SU-DHL-6 (cell line): ENCODE data around the gene PIF1.

Experiments used
- H2AFZ ChIP-seq: fragments of 200-600 bp; sonication (generic); 2 replicates; pipeline ENCODE4 v1.6.1; 2014; ENCODE audit warnings: low read depth, mild to moderate bottlenecking, moderate library complexity, mixed read lengths, antibody characterized with exemption, low read length; ENCODE audit not compliant: severe bottlenecking
- H3F3A ChIP-seq: fragments of 200-600 bp; shearing (Covaris generic); 2 replicates; pipeline ENCODE4 v1.6.0; 2016; ENCODE audit warnings: antibody characterized with exemption, mild to moderate bottlenecking; ENCODE audit not compliant: insufficient read depth
- H3K27ac ChIP-seq: fragments of 200-600 bp; sonication (generic); 2 replicates; pipeline ENCODE4 v1.5.1; 2016; ENCODE audit warnings: low read depth, mild to moderate bottlenecking, low read length, moderate library complexity, mixed read lengths
- H3K27me3 ChIP-seq: fragments of 200-600 bp; sonication (generic), shearing (Covaris generic); 2 replicates; pipeline ENCODE4 v1.6.0; 2014; ENCODE audit warnings: mild to moderate bottlenecking, low read length
- H3K36me3 ChIP-seq: fragments of 200-600 bp; sonication (generic); 2 replicates; pipeline ENCODE4 v1.6.1; 2014; ENCODE audit warnings: mild to moderate bottlenecking, low read length, mixed read lengths
- H3K4me2 ChIP-seq: fragments of 300-600, 200-600 bp; shearing (Covaris generic), sonication (generic); 2 replicates; pipeline ENCODE4 v1.6.0; 2014; ENCODE audit warnings: low read length, low read depth, mild to moderate bottlenecking; ENCODE audit not compliant: poor library complexity, severe bottlenecking
- H3K4me3 ChIP-seq: fragments of 200-600 bp; sonication (generic); 2 replicates; pipeline ENCODE4 v1.5.1; 2014; ENCODE audit warnings: antibody characterized with exemption, low read length, mild to moderate bottlenecking, mixed read lengths; ENCODE audit not compliant: insufficient read depth, poor library complexity, severe bottlenecking
- H3K79me2 ChIP-seq: fragments of 200-600 bp; sonication (generic); 2 replicates; pipeline ENCODE4 v1.6.1; 2014; ENCODE audit warnings: mild to moderate bottlenecking, low read length, moderate library complexity; ENCODE audit not compliant: insufficient read depth
- H3K9ac ChIP-seq: fragments of 200-600 bp; sonication (generic); 2 replicates; pipeline ENCODE4 v1.7.0; 2014; ENCODE audit warnings: mild to moderate bottlenecking, low read length
- H3K9me2 ChIP-seq: fragments of 200-600 bp; sonication (generic); replicated peaks from 2 replicates; pipeline ENCODE4 v1.6.1; 2014; ENCODE audit warnings: low read length; ENCODE audit not compliant: insufficient read depth
- H3K9me3 ChIP-seq: fragments of 200-600 bp; sonication (generic); 2 replicates; pipeline ENCODE4 v1.6.1; 2014; ENCODE audit warnings: low read length, mixed read lengths; ENCODE audit not compliant: insufficient read depth
- H4K20me1 ChIP-seq: fragments of 200-600 bp; sonication (generic); 2 replicates; pipeline ENCODE4 v1.6.1; 2014; ENCODE audit warnings: low read depth, mild to moderate bottlenecking, antibody characterized with exemption, low read length, moderate library complexity, mixed read lengths
- CTCF ChIP-seq: fragments of 200-600 bp; sonication (generic); IDR thresholded peaks from one replicate; pipeline ENCODE4 v1.5.1; 2017; ENCODE audit warnings: antibody characterized with exemption, mild to moderate bottlenecking, low read length, moderate library complexity; ENCODE audit not compliant: insufficient read depth, poor library complexity, severe bottlenecking
- EZH2phosphoT487 ChIP-seq: fragments of 200-600 bp; sonication (generic), shearing (Covaris generic); conservative IDR thresholded peaks from 2 replicates; pipeline ENCODE4 v1.6.1; 2018; ENCODE audit warnings: mild to moderate bottlenecking, antibody characterized with exemption, low read length, moderate library complexity, mixed read lengths

The PIF1 gene

GRCh38 chr15:64772964-64773363 lies 52.5 kb downstream of the PIF1 start:
- Histone ChIP-seq H3K27me3 (no peaks in the 10 kb centered on the region), H3K9me3 (no peaks in the 10 kb centered on the region), H3K4me2 (no peak overlapping the region), H3K27ac (no peak overlapping the region), H3K9ac (no peak overlapping the region), H3K36me3 (no peaks in the 10 kb centered on the region), H3F3A (no peaks in the 10 kb centered on the region), H4K20me1 (no peaks in the 10 kb centered on the region), H3K79me2 (no peaks in the 10 kb centered on the region), H3K9me2 (no peaks in the 10 kb centered on the region), H3K4me3 (no peak overlapping the region), H2AFZ (no peak overlapping the region)
- TF ChIP-seq EZH2phosphoT487, result no peak

GRCh38 chr15:64772488-64772887 lies 53.0 kb downstream of the PIF1 start:
- Histone ChIP-seq H3K79me2 (no peaks in the 10 kb centered on the region), H3F3A (no peaks in the 10 kb centered on the region), H4K20me1 (no peaks in the 10 kb centered on the region), H3K4me2 (no peak overlapping the region), H2AFZ (no peak overlapping the region), H3K9me2 (no peaks in the 10 kb centered on the region), H3K9ac (no peak overlapping the region), H3K4me3 (no peak overlapping the region), H3K27me3 (no peaks in the 10 kb centered on the region), H3K36me3 (no peaks in the 10 kb centered on the region), H3K27ac (no peak overlapping the region), H3K9me3 (no peaks in the 10 kb centered on the region)
- no peak for TF ChIP-seq CTCF
- TF ChIP-seq EZH2phosphoT487, result no peak

- H3K79me2 ChIP-seq, result no peaks in the 10 kb centered on the region
- no peaks in the 10 kb centered on the region for H3K36me3 ChIP-seq
- H3K9me2 ChIP-seq, result no peaks in the 10 kb centered on the region
- H3K4me2 ChIP-seq, result no peak overlapping the region
- no peak overlapping the region for H3K27ac ChIP-seq
- TF ChIP-seq EZH2phosphoT487 (no peak), CTCF (no peak)
- H4K20me1 ChIP-seq, result no peaks in the 10 kb centered on the region
- H3K9me3 ChIP-seq, result no peaks in the 10 kb centered on the region
- H3F3A ChIP-seq, result no peaks in the 10 kb centered on the region
- no peak overlapping the region for H2AFZ ChIP-seq
- no peak overlapping the region for H3K4me3 ChIP-seq
- no peak overlapping the region for H3K9ac ChIP-seq
- H3K27me3 ChIP-seq, result no peaks in the 10 kb centered on the region
These were observed 54.8 kb downstream of the PIF1 start for GRCh38 chr15:64770626-64771025.

GRCh38 chr15:64767203-64767602 lies 58.2 kb downstream of the PIF1 start:
- H3K27me3 ChIP-seq, result no peaks in the 10 kb centered on the region
- TF ChIP-seq CTCF (no peak), EZH2phosphoT487 (no peak)
- H3K27ac ChIP-seq, result no peak overlapping the region
- H4K20me1 ChIP-seq, result no peaks in the 10 kb centered on the region
- H3K9me2 ChIP-seq, result no peaks in the 10 kb centered on the region
- H3F3A ChIP-seq, result no peaks in the 10 kb centered on the region
- H3K9ac ChIP-seq, result no peak overlapping the region
- H2AFZ ChIP-seq, result no peak overlapping the region
- H3K4me3 ChIP-seq, result no peak overlapping the region
- H3K4me2 ChIP-seq, result no peak overlapping the region
- no peaks in the 10 kb centered on the region for H3K9me3 ChIP-seq
- no peaks in the 10 kb centered on the region for H3K36me3 ChIP-seq
- H3K79me2 ChIP-seq, result no peaks in the 10 kb centered on the region
